Activated naive CD8-positive, alpha-beta T cell treated with anti-CD3 and anti-CD28 coated beads for 36 hours (primary cell): ENCODE data around the gene POU6F2. TPM values are rescaled to one million over a fixed set of nuclear protein-coding genes. Genes with fewer than 3 reads are reported as not detected.

Experiments
- DNase-seq: peaks from one replicate; pipeline ENCODE4 v3.0.0; 2021
- H3K27ac Mint-ChIP-seq: one replicate; pipeline ENCODE4 v1.8.0; 2022; ENCODE audit warnings: mild to moderate bottlenecking, moderate library complexity, mixed read lengths
- H3K27me3 Mint-ChIP-seq: one replicate; pipeline ENCODE4 v1.8.0; 2022; ENCODE audit warnings: mild to moderate bottlenecking, mixed read lengths
- H3K36me3 Mint-ChIP-seq: one replicate; pipeline ENCODE4 v1.8.0; 2021; ENCODE audit warnings: mild to moderate bottlenecking, mixed read lengths
- H3K4me1 Mint-ChIP-seq: one replicate; pipeline ENCODE4 v1.8.0; 2021; ENCODE audit warnings: mixed read lengths
- H3K4me3 Mint-ChIP-seq: one replicate; pipeline ENCODE4 v1.8.0; 2022; ENCODE audit warnings: mild to moderate bottlenecking, moderate library complexity, mixed read lengths
- H3K9me3 Mint-ChIP-seq: one replicate; pipeline ENCODE4 v1.8.0; 2022; ENCODE audit warnings: mixed read lengths
- total RNA-seq, 2 experiments: library from RNA; stranded (reverse); gene quantifications; one replicate each; pipeline ENCODE4 v1.2.3, GENCODE V29; 2021

POU6F2 gene
- total RNA-seq, 2 experiments from 2014 or later: not detected

DNA sequence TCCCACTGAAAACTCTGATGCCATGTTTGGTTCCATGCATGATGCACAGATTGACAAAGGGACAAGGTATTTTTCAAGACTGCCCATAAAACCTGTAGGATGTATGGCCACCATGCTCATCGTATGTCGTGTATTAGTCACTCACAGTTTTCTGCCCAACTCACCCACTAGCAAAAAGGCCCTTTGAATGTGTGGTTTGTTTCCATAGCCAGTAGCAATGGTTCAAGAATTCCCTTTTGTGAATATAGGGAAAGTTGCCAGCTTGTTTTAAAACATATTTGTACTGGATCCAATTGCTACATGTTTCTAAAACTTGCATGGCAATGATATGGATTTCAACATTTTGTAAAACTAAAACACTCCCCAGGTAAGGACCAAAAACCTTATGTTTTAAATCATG is 307.5 kb downstream of the POU6F2 start:
- H3K4me1 Mint-ChIP-seq: no peaks in the 10 kb centered on the region
- peaks cover 2% of the 10 kb centered on the region for H3K9me3 Mint-ChIP-seq
- H3K27me3 Mint-ChIP-seq: peaks cover 5% of the 10 kb centered on the region
- DNase-seq: no peak
- no peak overlapping the region for H3K27ac Mint-ChIP-seq
- no peak overlapping the region for H3K4me3 Mint-ChIP-seq
- no peaks in the 10 kb centered on the region for H3K36me3 Mint-ChIP-seq

DNA sequence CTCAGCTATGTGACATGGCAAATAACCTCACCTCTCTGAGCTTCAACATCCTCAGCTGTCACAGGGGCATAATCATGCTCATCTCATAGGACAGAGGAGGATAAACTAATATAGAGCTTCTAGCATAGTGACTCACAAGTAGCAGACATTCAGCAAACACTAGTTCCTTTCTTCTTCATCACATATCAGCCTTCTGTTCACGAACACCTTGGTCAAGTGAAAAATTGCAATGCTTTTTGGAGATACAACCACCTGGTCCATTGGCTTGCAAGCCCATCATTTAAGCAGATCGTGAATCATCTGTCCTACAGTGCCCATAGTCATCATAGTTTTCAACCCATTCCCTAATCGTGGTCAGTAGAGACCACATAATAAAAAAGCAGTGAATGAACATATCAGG is 310.6 kb downstream of the POU6F2 start:
- H3K4me1 Mint-ChIP-seq: no peaks in the 10 kb centered on the region
- no peaks in the 10 kb centered on the region for H3K36me3 Mint-ChIP-seq
- no peak overlapping the region for H3K4me3 Mint-ChIP-seq
- no peak overlapping the region for H3K27ac Mint-ChIP-seq
- no peaks in the 10 kb centered on the region for H3K9me3 Mint-ChIP-seq
- no peak for DNase-seq
- peaks cover 5% of the 10 kb centered on the region for H3K27me3 Mint-ChIP-seq

DNA sequence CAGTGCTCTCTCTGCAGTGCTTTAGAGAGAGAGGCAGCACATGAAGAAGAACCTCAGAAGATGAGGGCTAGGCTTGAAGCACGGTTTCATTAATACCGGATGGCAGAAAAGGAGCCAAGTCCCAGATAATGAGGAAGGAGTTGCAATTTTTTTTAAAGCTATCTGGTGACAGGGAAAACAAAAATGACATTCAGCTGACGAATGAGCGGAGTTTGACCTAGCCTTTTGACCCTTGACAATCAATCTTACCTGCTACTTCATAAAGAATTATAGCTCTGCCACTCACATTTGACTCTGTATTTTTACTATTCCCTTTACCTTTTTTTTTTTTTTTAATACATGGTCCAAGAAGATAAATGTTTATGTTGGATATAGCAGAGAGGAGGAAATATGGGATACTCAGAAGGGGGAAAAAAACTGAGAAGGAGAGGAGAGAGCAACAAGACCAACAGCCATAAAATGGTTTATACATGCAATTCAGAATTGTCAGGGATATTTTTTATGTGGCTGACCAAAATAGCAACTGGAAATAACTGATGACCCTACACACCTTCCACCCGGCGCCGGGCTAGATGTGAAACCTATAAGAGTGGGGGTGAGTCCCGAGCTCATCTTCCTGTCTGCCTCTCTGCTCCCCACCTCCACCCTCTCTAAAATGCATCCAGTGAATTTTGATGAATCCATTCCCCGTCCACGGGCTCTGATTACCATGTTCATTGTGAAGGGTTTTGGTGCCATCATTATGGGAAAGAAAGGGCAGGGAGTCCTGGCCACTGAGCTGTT is 314.1 kb downstream of the POU6F2 start:
- no peak for DNase-seq
- no peaks in the 10 kb centered on the region for H3K9me3 Mint-ChIP-seq
- no peaks in the 10 kb centered on the region for H3K27me3 Mint-ChIP-seq
- H3K4me1 Mint-ChIP-seq: no peaks in the 10 kb centered on the region
- no peak overlapping the region for H3K27ac Mint-ChIP-seq
- H3K4me3 Mint-ChIP-seq: no peak overlapping the region
- H3K36me3 Mint-ChIP-seq: no peaks in the 10 kb centered on the region

DNA sequence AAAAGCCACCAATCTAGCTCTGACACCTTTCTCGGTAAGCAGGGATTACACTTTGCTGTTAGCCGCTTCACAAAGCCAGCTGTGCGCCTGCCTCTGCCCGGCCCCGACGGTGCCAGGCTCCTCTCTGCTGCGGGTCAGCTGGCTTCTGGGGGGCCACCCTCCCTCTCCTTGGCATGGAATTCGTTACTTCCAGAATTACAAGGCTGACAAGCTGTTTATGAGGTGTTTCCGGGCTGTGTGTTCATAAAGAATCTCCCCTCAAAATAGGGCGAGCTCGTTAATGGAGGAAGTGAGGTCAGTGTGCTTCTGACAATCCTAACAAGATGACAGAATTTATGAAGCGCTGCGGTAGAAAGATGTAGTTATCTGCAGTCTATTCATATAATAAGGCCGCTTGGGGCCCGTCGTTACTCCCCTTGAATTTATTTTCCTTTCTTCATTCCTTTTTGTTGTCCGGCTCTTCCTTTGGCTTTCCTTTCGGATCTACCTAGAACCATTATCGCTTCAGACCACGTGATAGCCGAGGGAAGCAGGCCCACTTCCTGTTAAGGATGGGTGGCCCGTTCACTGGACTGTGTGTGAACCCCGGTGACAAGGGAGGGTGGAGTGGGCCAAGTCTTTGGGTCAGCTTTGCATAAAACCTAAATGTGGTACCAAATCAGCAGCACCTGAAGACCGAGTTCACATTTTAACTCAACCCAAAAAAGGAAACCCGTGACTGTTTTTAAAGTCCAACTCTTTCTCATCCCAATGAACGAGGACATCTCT is 315.5 kb downstream of the POU6F2 start:
- no peak for DNase-seq
- H3K36me3 Mint-ChIP-seq: no peaks in the 10 kb centered on the region
- H3K27ac Mint-ChIP-seq: no peak overlapping the region
- no peaks in the 10 kb centered on the region for H3K9me3 Mint-ChIP-seq
- no peaks in the 10 kb centered on the region for H3K4me1 Mint-ChIP-seq
- H3K4me3 Mint-ChIP-seq: no peak overlapping the region
- H3K27me3 Mint-ChIP-seq: no peaks in the 10 kb centered on the region

DNA sequence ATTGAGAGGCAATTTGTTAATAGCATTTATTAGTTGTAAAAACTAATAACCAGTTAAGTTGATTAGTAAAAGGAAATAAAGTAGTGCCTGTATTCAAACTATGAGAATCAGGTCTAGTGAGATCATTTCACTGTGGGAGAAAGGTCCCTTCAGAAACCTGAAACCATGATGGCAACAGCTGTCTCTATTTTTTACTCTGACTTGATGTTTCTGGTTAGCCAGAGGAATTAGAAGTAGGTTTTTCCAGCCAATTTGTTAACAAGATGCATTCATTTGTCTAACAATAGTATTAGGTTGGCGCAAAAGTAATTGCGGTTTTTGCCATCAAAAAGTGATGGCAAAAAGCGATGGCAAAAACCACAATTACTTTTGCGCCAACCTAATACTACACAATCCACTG is 316.3 kb downstream of the POU6F2 start:
- Mint-ChIP-seq H3K4me3 (no peak overlapping the region), H3K27me3 (no peaks in the 10 kb centered on the region), H3K36me3 (no peaks in the 10 kb centered on the region), H3K4me1 (no peaks in the 10 kb centered on the region), H3K27ac (no peak overlapping the region), H3K9me3 (no peaks in the 10 kb centered on the region)
- no peak for DNase-seq

DNA sequence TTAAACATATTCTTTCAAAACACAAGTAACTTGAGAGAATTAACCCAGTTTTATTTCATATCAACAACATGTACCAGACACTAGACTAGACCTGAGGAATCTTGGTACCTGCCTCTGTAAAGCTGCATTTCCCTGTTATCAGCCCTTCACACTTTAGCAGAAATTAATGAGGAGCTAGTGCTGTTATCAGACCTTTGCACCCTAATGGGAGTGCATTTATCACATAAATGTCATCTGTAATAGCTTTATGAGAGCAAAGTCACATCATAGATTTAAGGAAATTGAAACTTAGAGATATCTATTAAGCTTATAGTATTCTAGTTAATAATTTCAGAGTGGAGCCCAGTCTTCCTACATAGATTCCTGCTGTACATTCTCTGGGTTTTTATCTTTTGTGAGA is 318.1 kb downstream of the POU6F2 start:
- no peak for DNase-seq
- no peak overlapping the region for H3K27ac Mint-ChIP-seq
- no peaks in the 10 kb centered on the region for H3K9me3 Mint-ChIP-seq
- H3K4me1 Mint-ChIP-seq: no peaks in the 10 kb centered on the region
- H3K4me3 Mint-ChIP-seq: no peak overlapping the region
- H3K27me3 Mint-ChIP-seq: no peaks in the 10 kb centered on the region
- no peaks in the 10 kb centered on the region for H3K36me3 Mint-ChIP-seq

DNA sequence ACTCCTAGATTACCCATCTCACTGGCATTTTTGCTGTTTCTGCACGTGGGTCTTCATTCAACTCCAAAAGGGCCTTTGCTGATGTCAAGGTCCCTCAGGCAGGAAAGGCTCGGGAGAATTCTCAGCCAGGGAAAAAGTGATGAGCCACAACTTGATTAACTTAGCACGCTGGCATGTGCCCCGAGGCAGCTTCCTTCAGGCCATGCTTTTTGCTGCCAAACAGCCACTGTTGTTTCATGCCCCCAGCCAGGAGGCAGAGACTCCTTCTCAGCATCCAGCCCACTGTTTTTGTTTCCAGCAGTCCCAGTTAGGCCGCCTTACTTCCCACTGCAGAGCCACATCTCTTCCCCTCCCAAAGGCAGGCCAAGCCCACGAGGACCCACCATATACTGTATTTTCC is 322.0 kb downstream of the POU6F2 start:
- Mint-ChIP-seq H3K4me3 (no peak overlapping the region), H3K27me3 (peaks cover 4% of the 10 kb centered on the region), H3K4me1 (no peaks in the 10 kb centered on the region), H3K27ac (no peak overlapping the region), H3K9me3 (no peaks in the 10 kb centered on the region), H3K36me3 (no peaks in the 10 kb centered on the region)
- DNase-seq: no peak

DNA sequence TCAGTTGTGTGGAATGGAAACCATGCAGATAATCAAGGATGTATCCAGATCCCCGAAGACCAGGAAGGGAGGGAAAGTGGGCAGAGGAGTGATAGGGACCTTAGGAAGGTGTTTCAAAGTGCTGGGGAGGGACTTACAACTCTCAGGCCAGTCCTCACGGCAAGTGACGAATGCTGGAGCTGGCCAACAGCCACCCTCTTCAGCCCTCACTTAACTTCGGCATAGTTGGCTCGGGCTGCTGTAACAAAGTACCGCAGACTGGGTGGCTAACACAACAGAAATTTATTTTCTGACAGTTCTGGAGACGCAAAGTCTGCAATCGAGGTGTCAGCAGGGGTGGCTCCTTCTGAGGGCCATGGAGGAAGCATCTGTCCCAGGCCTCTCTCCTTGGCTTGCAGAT is 322.6 kb downstream of the POU6F2 start:
- Mint-ChIP-seq H3K9me3 (no peaks in the 10 kb centered on the region), H3K27me3 (peaks cover 4% of the 10 kb centered on the region), H3K36me3 (no peaks in the 10 kb centered on the region), H3K4me1 (no peaks in the 10 kb centered on the region), H3K4me3 (no peak overlapping the region), H3K27ac (no peak overlapping the region)
- no peak for DNase-seq

DNA sequence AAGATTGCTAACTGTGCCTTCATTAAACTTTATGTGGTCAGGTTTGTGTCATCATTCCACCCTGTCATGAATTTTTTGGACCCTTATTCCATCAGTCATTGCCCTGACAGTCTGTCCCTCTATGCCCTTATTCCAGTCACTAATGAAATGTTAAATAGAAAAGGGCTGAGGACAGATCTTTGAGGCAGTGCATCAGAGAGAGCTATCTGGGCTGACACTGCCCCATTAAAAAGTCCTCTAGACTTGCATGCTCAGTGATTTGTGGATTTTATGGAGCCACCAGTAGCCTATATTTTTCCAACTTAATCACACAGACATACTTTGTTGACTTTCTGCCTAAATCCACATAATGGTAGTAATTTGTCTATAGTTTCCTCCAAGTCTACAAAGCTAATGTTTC is 323.8 kb downstream of the POU6F2 start:
- H3K36me3 Mint-ChIP-seq: no peaks in the 10 kb centered on the region
- no peaks in the 10 kb centered on the region for H3K9me3 Mint-ChIP-seq
- no peak overlapping the region for H3K27ac Mint-ChIP-seq
- H3K27me3 Mint-ChIP-seq: peaks cover 4% of the 10 kb centered on the region
- DNase-seq: no peak
- no peak overlapping the region for H3K4me3 Mint-ChIP-seq
- H3K4me1 Mint-ChIP-seq: no peaks in the 10 kb centered on the region

DNA sequence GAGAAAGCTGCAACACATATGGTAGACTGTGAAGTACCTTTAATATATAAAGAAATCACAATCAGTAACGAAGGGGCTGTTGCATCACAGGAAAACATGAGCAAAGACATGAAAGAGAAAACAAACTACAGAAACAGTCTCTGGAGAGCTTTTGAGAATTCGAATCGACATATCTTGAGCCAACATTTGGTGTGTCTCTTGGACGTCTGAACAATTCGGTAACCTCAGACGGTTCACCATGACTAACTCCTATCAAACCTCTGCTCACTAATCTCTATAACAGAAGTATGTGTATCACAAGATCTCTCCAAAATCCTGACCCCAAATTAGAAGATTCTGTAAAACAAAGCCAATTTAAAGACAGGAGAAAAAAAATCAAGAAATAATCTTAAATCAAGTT is 326.5 kb downstream of the POU6F2 start:
- Mint-ChIP-seq H3K4me3 (no peak overlapping the region), H3K4me1 (no peaks in the 10 kb centered on the region), H3K27ac (no peak overlapping the region), H3K36me3 (no peaks in the 10 kb centered on the region), H3K27me3 (peaks cover 4% of the 10 kb centered on the region), H3K9me3 (no peaks in the 10 kb centered on the region)
- DNase-seq: no peak

DNA sequence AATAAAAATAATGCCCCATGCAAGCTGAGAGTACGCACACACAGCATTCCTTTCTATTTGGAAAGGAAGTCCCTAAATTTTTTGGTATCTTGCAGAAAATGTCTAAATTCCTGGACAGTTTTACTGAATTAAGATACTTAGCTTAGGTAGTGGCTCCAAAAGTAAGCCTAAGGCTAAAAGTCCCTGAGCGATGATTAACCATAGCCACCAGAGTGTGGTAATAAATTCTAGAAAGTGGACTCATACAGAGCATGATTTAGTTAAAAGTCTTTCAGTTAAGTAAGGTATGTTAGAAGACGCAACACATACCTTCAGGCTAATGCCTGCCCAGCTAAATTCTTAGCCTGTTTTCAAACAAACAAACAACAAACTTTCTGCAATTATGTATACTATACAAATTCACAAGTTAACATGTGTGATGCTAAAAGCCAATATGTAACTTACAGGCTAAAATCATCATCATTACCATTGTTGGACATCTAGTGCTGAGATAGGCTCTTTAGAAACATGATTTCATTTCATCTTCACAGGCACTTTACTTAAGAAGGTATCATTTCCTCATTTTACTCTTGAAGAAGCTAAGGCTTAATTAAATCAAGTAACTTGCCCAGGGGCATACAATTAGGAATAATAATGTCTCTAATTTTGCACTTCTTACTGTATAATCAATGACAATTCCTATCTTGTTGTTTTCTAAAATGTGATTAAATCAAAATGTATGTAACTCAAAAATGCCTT is 327.1 kb downstream of the POU6F2 start:
- H3K4me1 Mint-ChIP-seq: no peaks in the 10 kb centered on the region
- H3K36me3 Mint-ChIP-seq: no peaks in the 10 kb centered on the region
- no peak for DNase-seq
- H3K27me3 Mint-ChIP-seq: peaks cover 4% of the 10 kb centered on the region
- no peak overlapping the region for H3K4me3 Mint-ChIP-seq
- no peak overlapping the region for H3K27ac Mint-ChIP-seq
- no peaks in the 10 kb centered on the region for H3K9me3 Mint-ChIP-seq

DNA sequence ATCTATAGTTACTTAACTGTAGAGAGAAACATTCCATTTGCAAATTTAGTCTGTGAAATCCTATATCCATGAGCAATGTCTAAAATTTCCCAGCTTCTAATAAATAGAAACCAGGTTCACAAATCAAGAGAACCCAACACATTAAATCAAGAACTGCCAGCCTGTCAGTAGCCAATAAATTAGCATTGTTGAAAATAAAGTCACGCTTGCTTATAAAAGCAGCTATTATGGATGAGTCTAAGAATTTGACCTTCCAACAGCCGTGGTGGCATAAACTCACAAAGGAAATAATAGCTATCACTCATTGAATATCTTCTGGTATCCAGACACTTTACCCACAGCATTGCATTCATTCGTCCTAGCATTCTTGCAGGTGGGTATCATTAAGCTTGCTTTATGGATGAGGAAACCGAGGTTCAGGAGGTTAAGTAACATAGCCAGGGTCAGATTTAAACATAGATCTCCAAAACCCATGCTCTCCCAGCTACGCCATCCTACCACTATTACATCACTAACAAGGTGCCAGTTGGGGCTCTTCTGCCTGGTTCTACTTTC is 328.4 kb downstream of the POU6F2 start:
- Mint-ChIP-seq H3K27me3 (peaks cover 4% of the 10 kb centered on the region), H3K27ac (no peak overlapping the region), H3K36me3 (no peaks in the 10 kb centered on the region), H3K9me3 (no peaks in the 10 kb centered on the region), H3K4me1 (no peaks in the 10 kb centered on the region), H3K4me3 (no peak overlapping the region)
- no peak for DNase-seq

DNA sequence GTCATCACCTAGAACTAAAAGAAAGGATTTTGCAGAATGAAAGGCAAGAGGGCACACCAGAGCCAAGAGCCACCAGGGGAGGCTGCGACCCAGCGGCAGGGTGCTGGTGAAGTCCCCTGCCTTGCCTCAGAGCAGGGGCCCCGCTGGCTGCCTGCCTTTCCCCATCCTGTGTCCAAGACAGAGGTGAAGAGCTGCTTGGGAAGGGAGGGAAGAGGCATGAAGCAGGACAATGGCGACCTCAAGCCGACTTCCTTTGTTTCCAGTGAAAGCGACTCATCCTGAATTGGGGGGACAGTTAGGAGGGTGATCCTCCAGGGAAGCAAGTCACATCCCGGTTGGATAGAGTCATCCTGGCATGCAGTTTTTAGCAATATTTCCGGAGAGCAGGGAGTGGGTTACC is 333.0 kb downstream of the POU6F2 start:
- H3K27ac Mint-ChIP-seq: no peak overlapping the region
- H3K4me3 Mint-ChIP-seq: no peak overlapping the region
- DNase-seq: no peak
- H3K27me3 Mint-ChIP-seq: no peaks in the 10 kb centered on the region
- no peaks in the 10 kb centered on the region for H3K4me1 Mint-ChIP-seq
- no peaks in the 10 kb centered on the region for H3K9me3 Mint-ChIP-seq
- H3K36me3 Mint-ChIP-seq: no peaks in the 10 kb centered on the region

DNA sequence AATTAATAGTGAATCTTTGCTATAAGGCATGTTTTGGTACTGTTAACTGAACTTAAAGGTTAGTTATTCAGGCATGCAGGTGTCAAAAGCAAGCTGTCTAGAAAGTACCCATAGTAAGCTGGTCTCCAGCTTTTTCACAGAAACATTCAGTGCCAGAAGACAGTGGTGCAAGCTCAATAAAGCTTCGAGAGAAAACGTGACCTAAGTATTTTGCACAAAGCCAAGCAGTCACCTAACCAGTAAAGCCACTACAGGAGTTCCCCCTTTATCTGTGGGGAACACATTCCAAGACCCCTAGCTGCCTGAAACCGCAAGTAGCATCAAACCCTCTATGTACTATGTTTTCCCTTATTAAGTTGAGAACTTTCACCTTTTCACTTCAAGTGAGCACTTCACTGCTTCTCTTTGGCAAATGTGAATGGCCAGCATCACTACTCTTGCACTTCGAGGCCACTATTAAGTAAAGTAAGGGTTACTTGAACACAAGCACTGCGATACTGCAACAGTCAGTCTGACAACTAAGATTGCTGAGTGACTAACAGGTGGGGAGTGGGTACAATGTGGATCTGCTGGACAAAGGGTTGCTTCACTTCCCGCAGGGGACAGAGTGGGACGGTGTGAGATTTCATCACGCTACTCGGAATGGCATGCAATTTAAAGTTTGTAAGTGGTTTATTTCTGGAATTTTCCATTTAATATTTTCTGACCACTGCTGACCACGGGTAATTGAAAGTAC is 334.7 kb downstream of the POU6F2 start:
- DNase-seq: no peak
- no peaks in the 10 kb centered on the region for H3K27me3 Mint-ChIP-seq
- H3K9me3 Mint-ChIP-seq: no peaks in the 10 kb centered on the region
- no peak overlapping the region for H3K27ac Mint-ChIP-seq
- no peak overlapping the region for H3K4me3 Mint-ChIP-seq
- H3K4me1 Mint-ChIP-seq: no peaks in the 10 kb centered on the region
- H3K36me3 Mint-ChIP-seq: no peaks in the 10 kb centered on the region

DNA sequence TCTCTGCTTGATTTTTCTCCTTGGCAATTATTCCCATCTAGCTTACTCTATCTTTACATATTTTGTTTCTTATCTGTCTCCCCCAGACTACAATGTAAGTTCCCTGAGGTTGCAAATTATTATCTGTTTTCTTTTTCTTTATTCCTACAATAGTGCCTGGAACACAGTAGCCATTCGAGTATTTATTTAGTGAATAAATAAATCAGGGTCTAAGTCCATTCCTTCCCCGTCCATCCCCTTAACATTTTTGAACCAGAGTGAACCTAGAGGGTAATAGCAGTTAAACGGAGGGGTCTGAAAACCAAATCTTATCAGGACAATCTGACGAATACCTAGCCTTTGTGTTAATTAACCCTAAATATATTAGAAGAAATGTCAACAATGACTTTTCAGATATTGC is 335.7 kb downstream of the POU6F2 start:
- H3K27me3 Mint-ChIP-seq: no peaks in the 10 kb centered on the region
- no peaks in the 10 kb centered on the region for H3K36me3 Mint-ChIP-seq
- H3K4me1 Mint-ChIP-seq: no peaks in the 10 kb centered on the region
- H3K4me3 Mint-ChIP-seq: no peak overlapping the region
- no peak for DNase-seq
- H3K9me3 Mint-ChIP-seq: no peaks in the 10 kb centered on the region
- no peak overlapping the region for H3K27ac Mint-ChIP-seq
